ENCODE results near the gene NEGR1. TPM values are rescaled to one million over a fixed set of nuclear protein-coding genes. Genes with fewer than 3 reads are reported as not detected.

Gene NEGR1
- total and polyA plus RNA-seq, 4 donors = 0.86 to 7.3 (median 2.5) TPM

- ATAC-seq (ENCODE audit: insufficient read depth, low FRiP score) (no peak), DNase-seq (no peak)
- Histone ChIP-seq H3K9me3 (ENCODE audit: control insufficient read depth in 4 of 4, insufficient read depth in 3 of 4, low read length in 3 of 4) (no peaks in the 10 kb centered on the region), H3K4me1 (ENCODE audit: control insufficient read depth in 5 of 5, insufficient read depth in 5 of 5, low read length in 5 of 5) (peaks cover 0 to 7% (median 0%) of the 10 kb centered on the region in 5 donors), H3K9ac (ENCODE audit: insufficient read depth in 1 of 2, low read length in 2 of 2) (no peak overlapping the region), H3K36me3 (ENCODE audit: control insufficient read depth in 4 of 4, insufficient read depth in 4 of 4, low read length in 4 of 4) (no peaks in the 10 kb centered on the region), H3K27ac (ENCODE audit: low read depth in 1 of 2, low read length in 1 of 2) (no peak overlapping the region), H3K27me3 (ENCODE audit: control insufficient read depth in 3 of 3, insufficient read depth in 3 of 3, low read length in 2 of 3) (no peaks in the 10 kb centered on the region), H3K4me3 (no peak overlapping the region)
- TF ChIP-seq CTCF (IDR thresholded peaks at IDR 0.05; ENCODE audit: control extremely low read depth, extremely low read depth) = no peak
Observed at GRCh38 chr1:71526824-71527223, 755.5 kb downstream of the NEGR1 start.

- Histone ChIP-seq H3K36me3 (ENCODE audit: control insufficient read depth in 4 of 4, insufficient read depth in 4 of 4, low read length in 4 of 4) (no peaks in the 10 kb centered on the region), H3K9ac (ENCODE audit: insufficient read depth in 1 of 2, low read length in 2 of 2) (no peak overlapping the region), H3K9me3 (ENCODE audit: control insufficient read depth in 4 of 4, insufficient read depth in 3 of 4, low read length in 3 of 4) (no peaks in the 10 kb centered on the region), H3K27ac (ENCODE audit: low read depth in 1 of 2, low read length in 1 of 2) (no peak overlapping the region), H3K27me3 (ENCODE audit: control insufficient read depth in 3 of 3, insufficient read depth in 3 of 3, low read length in 2 of 3) (no peaks in the 10 kb centered on the region), H3K4me3 (no peak overlapping the region), H3K4me1 (ENCODE audit: control insufficient read depth in 5 of 5, insufficient read depth in 5 of 5, low read length in 5 of 5) (peaks cover 0 to 4% (median 0%) of the 10 kb centered on the region in 5 donors)
- no peak for TF ChIP-seq CTCF (IDR thresholded peaks at IDR 0.05; ENCODE audit: control extremely low read depth, extremely low read depth)
- WGBS, 2 donors = 67 to 84% methylated on average over 3 of the region's 3 CpGs
- ATAC-seq (ENCODE audit: insufficient read depth, low FRiP score) (no peak), DNase-seq (peak in 2 of 3 donors; percentile 1 to 17)
Observed at GRCh38 chr1:71522721-71523120, 759.6 kb downstream of the NEGR1 start.

GRCh38 chr1:71521655-71522264, 760.6 kb downstream of the NEGR1 start:
- no peaks in the 10 kb centered on the region for H3K9me3 ChIP-seq (ENCODE audit: control insufficient read depth in 4 of 4, insufficient read depth in 3 of 4, low read length in 3 of 4)
- peak; percentile 41 to 71 (median 48) for DNase-seq
- peak; percentile 42 for TF ChIP-seq CTCF (IDR thresholded peaks at IDR 0.05; ENCODE audit: control extremely low read depth, extremely low read depth)
- no peak overlapping the region for H3K4me3 ChIP-seq
- H3K36me3 ChIP-seq (ENCODE audit: control insufficient read depth in 4 of 4, insufficient read depth in 4 of 4, low read length in 4 of 4) = no peaks in the 10 kb centered on the region
- no peaks in the 10 kb centered on the region for H3K27me3 ChIP-seq (ENCODE audit: control insufficient read depth in 3 of 3, insufficient read depth in 3 of 3, low read length in 2 of 3)
- peak; percentile 47 for ATAC-seq (ENCODE audit: insufficient read depth, low FRiP score)
- WGBS, 2 donors = 93% methylated on average over 1 of the region's 1 CpG
- no peak overlapping the region for H3K27ac ChIP-seq (ENCODE audit: low read depth in 1 of 2, low read length in 1 of 2)
- no peak overlapping the region for H3K9ac ChIP-seq (ENCODE audit: insufficient read depth in 1 of 2, low read length in 2 of 2)
- H3K4me1 ChIP-seq (ENCODE audit: control insufficient read depth in 5 of 5, insufficient read depth in 5 of 5, low read length in 5 of 5) = peaks cover 0 to 4% (median 0%) of the 10 kb centered on the region in 5 donors

- no peak for ATAC-seq (ENCODE audit: insufficient read depth, low FRiP score)
- no peaks in the 10 kb centered on the region for H3K36me3 ChIP-seq (ENCODE audit: control insufficient read depth in 4 of 4, insufficient read depth in 4 of 4, low read length in 4 of 4)
- no peak for TF ChIP-seq CTCF (IDR thresholded peaks at IDR 0.05; ENCODE audit: control extremely low read depth, extremely low read depth)
- H3K9me3 ChIP-seq (ENCODE audit: control insufficient read depth in 4 of 4, insufficient read depth in 3 of 4, low read length in 3 of 4) = peaks cover 0 to 6% (median 0%) of the 10 kb centered on the region in 4 donors
- H3K9ac ChIP-seq (ENCODE audit: insufficient read depth in 1 of 2, low read length in 2 of 2) = no peak overlapping the region
- H3K4me3 ChIP-seq = no peak overlapping the region
- no peaks in the 10 kb centered on the region for H3K4me1 ChIP-seq (ENCODE audit: control insufficient read depth in 5 of 5, insufficient read depth in 5 of 5, low read length in 5 of 5)
- no peak overlapping the region for H3K27ac ChIP-seq (ENCODE audit: low read depth in 1 of 2, low read length in 1 of 2)
- H3K27me3 ChIP-seq (ENCODE audit: control insufficient read depth in 3 of 3, insufficient read depth in 3 of 3, low read length in 2 of 3) = no peaks in the 10 kb centered on the region
- no peak for DNase-seq
Observed at GRCh38 chr1:71511505-71511904, 770.8 kb downstream of the NEGR1 start.

Measured in lung (tissue), 12 donors.